Measurements from ENCODE around the gene TOPAZ1.

The TOPAZ1 gene

GRCh38 chr3:44277925-44278324 is 36.2 kb downstream of the TOPAZ1 start:
- Mint-ChIP-seq H3K4me3 (no peak overlapping the region), H3K27me3 (ENCODE audit: low read depth) (no peaks in the 10 kb centered on the region)

GRCh38 chr3:44280077-44280476 is 38.4 kb downstream of the TOPAZ1 start:
- no peak overlapping the region for H3K4me3 Mint-ChIP-seq
- H3K27ac Mint-ChIP-seq = no peak overlapping the region
- H3K27me3 Mint-ChIP-seq (ENCODE audit: low read depth) = no peaks in the 10 kb centered on the region
- peaks cover 9% of the 10 kb centered on the region for H3K9me3 Mint-ChIP-seq
- H3K36me3 Mint-ChIP-seq (ENCODE audit: low read depth) = no peaks in the 10 kb centered on the region
- H3K4me1 Mint-ChIP-seq = no peaks in the 10 kb centered on the region
- no peak for TF ChIP-seq CTCF (IDR thresholded peaks at IDR 0.05; ENCODE audit: unreplicated experiment in 3 of 3)

More at GRCh38 chr3:44277925-44278324, 36.2 kb downstream of the TOPAZ1 start:
- Mint-ChIP-seq H3K36me3 (ENCODE audit: low read depth) (no peaks in the 10 kb centered on the region), H3K27ac (no peak overlapping the region), H3K4me1 (no peaks in the 10 kb centered on the region), H3K9me3 (peaks cover 10% of the 10 kb centered on the region)
- no peak for TF ChIP-seq CTCF (IDR thresholded peaks at IDR 0.05; ENCODE audit: unreplicated experiment in 3 of 3)

DNA sequence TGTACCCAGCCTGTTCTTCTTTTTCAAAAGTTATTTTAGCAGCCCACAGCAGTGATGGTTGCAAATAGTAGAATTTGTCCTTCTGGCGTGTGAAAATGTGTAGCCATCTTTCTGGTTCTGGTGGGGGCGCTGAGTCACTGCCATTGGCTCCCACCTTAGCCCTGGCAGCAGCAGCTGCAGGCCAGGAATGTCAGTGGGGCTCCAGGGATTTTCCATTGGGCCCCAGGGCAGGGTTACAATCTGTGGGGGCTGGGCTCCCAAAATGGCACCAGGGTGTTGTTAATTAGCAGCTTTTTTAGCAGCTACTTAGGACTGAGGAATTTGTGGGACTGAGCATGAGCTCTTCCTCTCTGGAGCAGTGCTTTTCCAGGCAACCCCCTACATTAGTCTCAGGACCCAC is 38.9 kb downstream of the TOPAZ1 start:
- Mint-ChIP-seq H3K36me3 (ENCODE audit: low read depth) (no peaks in the 10 kb centered on the region), H3K27me3 (ENCODE audit: low read depth) (no peaks in the 10 kb centered on the region), H3K4me3 (no peak overlapping the region), H3K4me1 (no peaks in the 10 kb centered on the region), H3K27ac (no peak overlapping the region), H3K9me3 (peaks cover 7% of the 10 kb centered on the region)
- no peak for TF ChIP-seq CTCF (IDR thresholded peaks at IDR 0.05; ENCODE audit: unreplicated experiment in 3 of 3)

- no peaks in the 10 kb centered on the region for H3K4me1 Mint-ChIP-seq
- no peak overlapping the region for H3K4me3 Mint-ChIP-seq
- H3K27me3 Mint-ChIP-seq (ENCODE audit: low read depth) = no peaks in the 10 kb centered on the region
These were observed 43.3 kb downstream of the TOPAZ1 start for GRCh38 chr3:44284949-44285348.

DNA sequence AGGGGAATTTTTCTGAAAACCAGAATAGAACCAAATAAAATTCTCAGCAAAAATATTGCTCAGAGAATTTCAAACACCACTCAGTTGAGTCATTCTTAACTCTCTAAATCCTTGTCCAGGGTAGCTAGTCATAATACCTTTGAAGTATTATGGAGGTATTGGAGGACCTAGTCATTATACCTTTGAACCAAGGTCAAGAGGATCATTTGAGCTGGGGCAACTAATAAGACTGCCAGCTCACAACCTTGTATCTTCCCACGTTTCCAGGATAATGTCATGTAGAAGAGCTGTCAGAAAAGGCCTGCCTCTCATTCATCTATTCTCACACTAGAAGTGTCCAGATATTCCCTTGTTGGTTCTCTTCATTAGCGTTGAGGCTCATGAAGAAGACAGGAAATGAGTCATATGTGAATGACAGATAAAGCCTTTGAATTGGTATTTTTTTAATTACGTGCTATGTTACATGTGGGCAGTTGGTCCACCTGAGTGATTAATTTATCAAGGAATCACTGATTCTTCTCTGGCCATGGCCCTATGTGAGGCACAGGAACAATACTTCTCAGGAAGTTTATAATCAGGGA is 48.3 kb downstream of the TOPAZ1 start:
- no peak for TF ChIP-seq CTCF (IDR thresholded peaks at IDR 0.05; ENCODE audit: unreplicated experiment in 3 of 3)
- peaks cover 5% of the 10 kb centered on the region for H3K27me3 Mint-ChIP-seq (ENCODE audit: low read depth)
- H3K4me3 Mint-ChIP-seq = no peak overlapping the region
- no peaks in the 10 kb centered on the region for H3K9me3 Mint-ChIP-seq
- H3K36me3 Mint-ChIP-seq (ENCODE audit: low read depth) = no peaks in the 10 kb centered on the region
- H3K4me1 Mint-ChIP-seq = no peaks in the 10 kb centered on the region
- no peak overlapping the region for H3K27ac Mint-ChIP-seq

More at GRCh38 chr3:44284949-44285348, 43.3 kb downstream of the TOPAZ1 start:
- Mint-ChIP-seq H3K36me3 (ENCODE audit: low read depth) (no peaks in the 10 kb centered on the region), H3K27ac (no peak overlapping the region), H3K9me3 (no peaks in the 10 kb centered on the region)
- TF ChIP-seq CTCF (IDR thresholded peaks at IDR 0.05; ENCODE audit: unreplicated experiment in 3 of 3) = no peak

GRCh38 chr3:44292276-44292675 is 50.6 kb downstream of the TOPAZ1 start:
- Mint-ChIP-seq H3K27ac (no peak overlapping the region), H3K36me3 (ENCODE audit: low read depth) (no peaks in the 10 kb centered on the region), H3K9me3 (no peaks in the 10 kb centered on the region), H3K4me3 (no peak overlapping the region), H3K4me1 (no peaks in the 10 kb centered on the region), H3K27me3 (ENCODE audit: low read depth) (peaks cover 5% of the 10 kb centered on the region)
- no peak for TF ChIP-seq CTCF (IDR thresholded peaks at IDR 0.05; ENCODE audit: unreplicated experiment in 3 of 3)
